Muscle layer of duodenum (tissue), 2 donors: ENCODE results near the gene PDS5A.
"Not testable (repeated sequence)": the region's sequence is repeated elsewhere in the genome, so short reads cannot be mapped to it uniquely, and the experiment has no call there.

Experiments
- H3K27ac ChIP-seq: one replicate; pipeline ENCODE4 v1.7.0; 2013; ENCODE audit warnings: mild to moderate bottlenecking, low read length
- H3K27me3 ChIP-seq: one replicate; pipeline ENCODE4 v1.7.0; 2013; ENCODE audit warnings: low read depth, mild to moderate bottlenecking, control low read depth, low read length
- H3K36me3 ChIP-seq, 2 donors: one replicate each; pipeline ENCODE4 v1.7.0; 2013; ENCODE audit warnings: low read length in 2 of 2, control low read depth in 1 of 2, mild to moderate bottlenecking in 1 of 2; ENCODE audit not compliant: insufficient read depth in 2 of 2, control insufficient read depth in 1 of 2
- H3K4me1 ChIP-seq, 2 donors: one replicate each; pipeline ENCODE4 v1.7.0; 2013; ENCODE audit warnings: low read length in 2 of 2, mild to moderate bottlenecking in 2 of 2, control low read depth in 1 of 2, moderate library complexity in 1 of 2; ENCODE audit not compliant: insufficient read depth in 2 of 2, control insufficient read depth in 1 of 2
- H3K4me3 ChIP-seq, 2 donors: one replicate each; pipeline ENCODE4 v1.7.0; 2013; ENCODE audit warnings: low read length in 2 of 2, low read depth in 1 of 2, mild to moderate bottlenecking in 1 of 2
- H3K9me3 ChIP-seq, 2 donors: one replicate each; pipeline ENCODE4 v1.7.0; 2013; ENCODE audit warnings: low read length in 2 of 2, control low read depth in 1 of 2, mild to moderate bottlenecking in 1 of 2; ENCODE audit not compliant: control insufficient read depth in 1 of 2
- donor health status: healthy.

Gene PDS5A

GRCh38 chr4:39855909-39856512, 121.7 kb downstream of the PDS5A start:
- Histone ChIP-seq H3K36me3 (peaks cover 25 to 52% of the 10 kb centered on the region in 2 donors), H3K27me3 (no peaks in the 10 kb centered on the region), H3K27ac (no peak overlapping the region), H3K4me1 (no peaks in the 10 kb centered on the region), H3K4me3 (no peak overlapping the region), H3K9me3 (peaks cover 0 to 2% of the 10 kb centered on the region in 2 donors)

- Histone ChIP-seq H3K9me3 (peaks cover 0 to 2% of the 10 kb centered on the region in 2 donors), H3K27me3 (no peaks in the 10 kb centered on the region), H3K36me3 (peaks cover 28 to 45% of the 10 kb centered on the region in 2 donors), H3K27ac (no peak overlapping the region), H3K4me1 (no peaks in the 10 kb centered on the region), H3K4me3 (no peak overlapping the region)
Observed at GRCh38 chr4:39852636-39853035, 125.1 kb downstream of the PDS5A start.

- Histone ChIP-seq H3K36me3 (peaks cover 28 to 39% of the 10 kb centered on the region in 2 donors), H3K4me1 (no peaks in the 10 kb centered on the region), H3K9me3 (no peaks in the 10 kb centered on the region), H3K27me3 (no peaks in the 10 kb centered on the region), H3K4me3 (no peak overlapping the region), H3K27ac (no peak overlapping the region)
Observed at GRCh38 chr4:39850727-39851126, 127.0 kb downstream of the PDS5A start.

- peaks cover 6 to 40% of the 10 kb centered on the region in 2 donors for H3K36me3 ChIP-seq
- no peak overlapping the region for H3K4me3 ChIP-seq
- no peak overlapping the region for H3K27ac ChIP-seq
- H3K4me1 ChIP-seq = no peaks in the 10 kb centered on the region
- H3K27me3 ChIP-seq = no peaks in the 10 kb centered on the region
- no peaks in the 10 kb centered on the region for H3K9me3 ChIP-seq
Observed at GRCh38 chr4:39846705-39847104, 131.0 kb downstream of the PDS5A start.

GRCh38 chr4:39846120-39846519, 131.6 kb downstream of the PDS5A start:
- Histone ChIP-seq H3K9me3 (no peaks in the 10 kb centered on the region), H3K27ac (no peak overlapping the region), H3K36me3 (peaks cover 6 to 46% of the 10 kb centered on the region in 2 donors), H3K4me3 (no peak overlapping the region), H3K27me3 (no peaks in the 10 kb centered on the region), H3K4me1 (no peaks in the 10 kb centered on the region)

GRCh38 chr4:39841894-39842293, 135.8 kb downstream of the PDS5A start:
- H3K4me3 ChIP-seq = no peak overlapping the region
- H3K9me3 ChIP-seq = no peaks in the 10 kb centered on the region
- peaks cover 14 to 57% of the 10 kb centered on the region in 2 donors for H3K36me3 ChIP-seq
- no peak overlapping the region for H3K27ac ChIP-seq
- no peaks in the 10 kb centered on the region for H3K27me3 ChIP-seq
- H3K4me1 ChIP-seq = no peaks in the 10 kb centered on the region

GRCh38 chr4:39840516-39840915, 137.2 kb downstream of the PDS5A start:
- H3K27me3 ChIP-seq, H3K9me3 ChIP-seq, H3K4me1 ChIP-seq, H3K27ac ChIP-seq, H3K4me3 ChIP-seq: not testable (repeated sequence)
- peaks cover 22 to 65% of the 10 kb centered on the region in 2 donors for H3K36me3 ChIP-seq

GRCh38 chr4:39840027-39840426, 137.7 kb downstream of the PDS5A start:
- Histone ChIP-seq H3K4me3 (no peak overlapping the region), H3K36me3 (peaks cover 22 to 70% of the 10 kb centered on the region in 2 donors), H3K27ac (no peak overlapping the region), H3K9me3 (no peaks in the 10 kb centered on the region), H3K27me3 (no peaks in the 10 kb centered on the region), H3K4me1 (no peaks in the 10 kb centered on the region)

GRCh38 chr4:39838431-39838830, 139.3 kb downstream of the PDS5A start:
- not testable (repeated sequence) for H3K4me3 ChIP-seq, H3K9me3 ChIP-seq, H3K4me1 ChIP-seq, H3K27ac ChIP-seq, H3K27me3 ChIP-seq
- peaks cover 22 to 63% of the 10 kb centered on the region in 2 donors for H3K36me3 ChIP-seq

GRCh38 chr4:39834269-39834668, 143.4 kb downstream of the PDS5A start:
- Histone ChIP-seq H3K9me3 (no peaks in the 10 kb centered on the region), H3K27me3 (no peaks in the 10 kb centered on the region), H3K36me3 (peaks cover 26 to 54% of the 10 kb centered on the region in 2 donors), H3K4me3 (no peak overlapping the region), H3K4me1 (peaks cover 0 to 5% of the 10 kb centered on the region in 2 donors), H3K27ac (no peak overlapping the region)

- Histone ChIP-seq H3K9me3 (no peaks in the 10 kb centered on the region), H3K27ac (no peak overlapping the region), H3K27me3 (no peaks in the 10 kb centered on the region), H3K4me3 (no peak overlapping the region), H3K36me3 (peaks cover 10 to 37% of the 10 kb centered on the region in 2 donors), H3K4me1 (no peaks in the 10 kb centered on the region)
Observed at GRCh38 chr4:39825741-39826231, 151.9 kb downstream of the PDS5A start.

GRCh38 chr4:39825090-39825489, 152.6 kb downstream of the PDS5A start:
- peaks cover 10 to 32% of the 10 kb centered on the region in 2 donors for H3K36me3 ChIP-seq

More at GRCh38 chr4:39825090-39825489, 152.6 kb downstream of the PDS5A start:
- Histone ChIP-seq H3K4me1 (no peaks in the 10 kb centered on the region), H3K4me3 (no peak overlapping the region), H3K27ac (no peak overlapping the region), H3K27me3 (no peaks in the 10 kb centered on the region), H3K9me3 (no peaks in the 10 kb centered on the region)
